HUES6 (cell line): ENCODE data around the gene DIAPH1.
"Not testable (repeated sequence)": the region's sequence is repeated elsewhere in the genome, so short reads cannot be mapped to it uniquely, and the experiment has no call there.

Experiments
- H3K27ac ChIP-seq: 2 replicates; pipeline ENCODE4 v1.7.0; 2013; ENCODE audit warnings: low read depth, mild to moderate bottlenecking, low read length, inconsistent platforms
- H3K27me3 ChIP-seq: 2 replicates; pipeline ENCODE4 v1.6.1; 2013; ENCODE audit warnings: low read length; ENCODE audit not compliant: control insufficient read depth, insufficient read depth
- H3K36me3 ChIP-seq: 2 replicates; pipeline ENCODE4 v1.6.1; 2013; ENCODE audit warnings: low read length; ENCODE audit not compliant: control insufficient read depth, insufficient read depth
- H3K4me1 ChIP-seq: 2 replicates; pipeline ENCODE4 v1.6.1; 2013; ENCODE audit warnings: low read length; ENCODE audit not compliant: control insufficient read depth, insufficient read depth
- H3K4me3 ChIP-seq: 2 replicates; pipeline ENCODE4 v1.5.1; 2013; ENCODE audit warnings: low read depth, low read length
- H3K9ac ChIP-seq: one replicate; pipeline ENCODE4 v1.6.1; 2013; ENCODE audit warnings: mild to moderate bottlenecking, low read length
- H3K9me3 ChIP-seq: 2 replicates; pipeline ENCODE4 v1.6.1; 2013; ENCODE audit warnings: low read depth, low read length; ENCODE audit not compliant: control insufficient read depth, insufficient read depth

DIAPH1 gene

DNA sequence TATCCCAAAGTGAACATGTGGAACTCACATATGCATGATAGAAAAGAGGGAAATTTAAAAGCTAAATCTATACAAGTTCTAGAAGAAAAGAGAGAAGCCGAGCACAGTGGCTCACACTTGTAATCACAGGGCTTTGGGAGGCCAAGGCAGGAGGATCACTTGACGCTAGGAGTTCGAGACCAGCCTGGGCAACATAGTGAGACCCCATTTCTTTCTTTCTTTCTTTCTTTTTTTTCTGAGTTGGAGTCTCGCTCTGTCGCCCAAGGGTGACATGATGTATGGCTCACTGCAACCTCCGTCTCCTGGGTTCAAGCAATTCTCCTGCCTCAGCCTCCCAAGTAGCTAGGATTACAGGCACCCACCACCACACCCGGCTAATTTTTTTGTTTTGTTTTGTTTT is 8.9 kb downstream of the DIAPH1 start:
- not testable (repeated sequence) for H3K9me3 ChIP-seq, H3K4me3 ChIP-seq, H3K27ac ChIP-seq, H3K9ac ChIP-seq, H3K36me3 ChIP-seq, H3K27me3 ChIP-seq
- peaks cover 23% of the 10 kb centered on the region for H3K4me1 ChIP-seq

- Histone ChIP-seq H3K27ac (no peak overlapping the region), H3K36me3 (no peaks in the 10 kb centered on the region), H3K9me3 (no peaks in the 10 kb centered on the region), H3K4me3 (no peak overlapping the region), H3K4me1 (peaks cover 16% of the 10 kb centered on the region), H3K27me3 (no peaks in the 10 kb centered on the region), H3K9ac (no peak overlapping the region)
Observed at GRCh38 chr5:141609044-141609443, 9.8 kb downstream of the DIAPH1 start.

GRCh38 chr5:141608557-141608956 is 10.2 kb downstream of the DIAPH1 start:
- H3K27ac ChIP-seq = no peak overlapping the region
- H3K9ac ChIP-seq = no peak overlapping the region
- no peaks in the 10 kb centered on the region for H3K27me3 ChIP-seq
- no peak overlapping the region for H3K4me3 ChIP-seq
- H3K36me3 ChIP-seq = no peaks in the 10 kb centered on the region
- H3K9me3 ChIP-seq = no peaks in the 10 kb centered on the region
- peaks cover 12% of the 10 kb centered on the region for H3K4me1 ChIP-seq

DNA sequence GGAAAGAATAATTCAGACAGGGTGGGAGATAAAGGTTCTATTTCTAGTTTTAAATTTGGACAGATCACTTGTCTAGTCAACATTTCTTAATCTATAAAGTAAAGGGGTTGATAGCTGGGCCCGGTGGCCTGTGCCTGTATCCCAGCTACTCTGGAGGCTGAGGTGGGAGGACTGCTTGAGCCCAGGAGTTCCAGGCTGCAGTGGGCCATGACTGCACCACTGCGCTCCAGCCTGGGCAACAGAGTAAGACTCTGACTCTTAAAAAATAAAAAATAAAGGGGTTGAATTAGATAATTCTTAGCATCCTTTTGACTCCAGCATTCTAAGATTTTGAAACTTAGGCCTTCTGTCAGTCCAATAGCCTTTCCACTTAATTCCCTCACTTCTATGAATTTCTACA is 10.8 kb downstream of the DIAPH1 start:
- H3K4me3 ChIP-seq = no peak overlapping the region
- H3K4me1 ChIP-seq = peaks cover 7% of the 10 kb centered on the region
- no peaks in the 10 kb centered on the region for H3K27me3 ChIP-seq
- H3K27ac ChIP-seq = no peak overlapping the region
- H3K9me3 ChIP-seq = no peaks in the 10 kb centered on the region
- H3K36me3 ChIP-seq = no peaks in the 10 kb centered on the region
- no peak overlapping the region for H3K9ac ChIP-seq

GRCh38 chr5:141605523-141606277 is 13.1 kb downstream of the DIAPH1 start:
- peaks cover 5% of the 10 kb centered on the region; the same call in 1 of the 2 replicates for H3K4me1 ChIP-seq
- H3K4me3 ChIP-seq = no peak overlapping the region
- no peaks in the 10 kb centered on the region for H3K27me3 ChIP-seq
- H3K9ac ChIP-seq = no peak overlapping the region
- no peaks in the 10 kb centered on the region for H3K9me3 ChIP-seq
- H3K27ac ChIP-seq = no peak overlapping the region
- H3K36me3 ChIP-seq = no peaks in the 10 kb centered on the region

- Histone ChIP-seq H3K27ac (no peak overlapping the region), H3K9ac (no peak overlapping the region), H3K4me3 (no peak overlapping the region), H3K9me3 (no peaks in the 10 kb centered on the region), H3K36me3 (no peaks in the 10 kb centered on the region), H3K4me1 (peaks cover 5% of the 10 kb centered on the region; the same call in 1 of the 2 replicates), H3K27me3 (no peaks in the 10 kb centered on the region)
Observed at GRCh38 chr5:141603923-141604717, 14.7 kb downstream of the DIAPH1 start.

DNA sequence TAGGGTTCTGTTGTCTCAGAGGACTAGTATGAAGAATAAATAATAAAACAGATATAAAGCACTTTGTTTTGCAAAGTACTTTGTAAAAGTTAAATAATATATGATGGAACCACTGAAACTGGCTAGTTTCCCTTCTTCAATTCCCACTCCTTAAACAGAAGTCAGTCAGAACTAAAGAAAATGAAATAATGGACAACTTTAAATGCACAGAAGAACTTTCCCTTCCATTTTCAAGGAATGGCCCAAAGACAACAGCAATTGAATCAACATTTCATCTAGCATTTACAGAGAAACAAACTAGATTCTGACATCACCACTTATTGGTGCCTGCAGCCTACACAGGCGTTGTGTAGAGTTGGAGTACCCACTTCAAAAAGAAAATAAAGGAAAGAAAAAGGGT is 16.2 kb downstream of the DIAPH1 start:
- no peaks in the 10 kb centered on the region for H3K36me3 ChIP-seq
- no peak overlapping the region for H3K9ac ChIP-seq
- H3K4me3 ChIP-seq = no peak overlapping the region
- H3K27ac ChIP-seq = no peak overlapping the region
- H3K27me3 ChIP-seq = no peaks in the 10 kb centered on the region
- H3K9me3 ChIP-seq = no peaks in the 10 kb centered on the region
- H3K4me1 ChIP-seq = peaks cover 5% of the 10 kb centered on the region; the same call in 1 of the 2 replicates

DNA sequence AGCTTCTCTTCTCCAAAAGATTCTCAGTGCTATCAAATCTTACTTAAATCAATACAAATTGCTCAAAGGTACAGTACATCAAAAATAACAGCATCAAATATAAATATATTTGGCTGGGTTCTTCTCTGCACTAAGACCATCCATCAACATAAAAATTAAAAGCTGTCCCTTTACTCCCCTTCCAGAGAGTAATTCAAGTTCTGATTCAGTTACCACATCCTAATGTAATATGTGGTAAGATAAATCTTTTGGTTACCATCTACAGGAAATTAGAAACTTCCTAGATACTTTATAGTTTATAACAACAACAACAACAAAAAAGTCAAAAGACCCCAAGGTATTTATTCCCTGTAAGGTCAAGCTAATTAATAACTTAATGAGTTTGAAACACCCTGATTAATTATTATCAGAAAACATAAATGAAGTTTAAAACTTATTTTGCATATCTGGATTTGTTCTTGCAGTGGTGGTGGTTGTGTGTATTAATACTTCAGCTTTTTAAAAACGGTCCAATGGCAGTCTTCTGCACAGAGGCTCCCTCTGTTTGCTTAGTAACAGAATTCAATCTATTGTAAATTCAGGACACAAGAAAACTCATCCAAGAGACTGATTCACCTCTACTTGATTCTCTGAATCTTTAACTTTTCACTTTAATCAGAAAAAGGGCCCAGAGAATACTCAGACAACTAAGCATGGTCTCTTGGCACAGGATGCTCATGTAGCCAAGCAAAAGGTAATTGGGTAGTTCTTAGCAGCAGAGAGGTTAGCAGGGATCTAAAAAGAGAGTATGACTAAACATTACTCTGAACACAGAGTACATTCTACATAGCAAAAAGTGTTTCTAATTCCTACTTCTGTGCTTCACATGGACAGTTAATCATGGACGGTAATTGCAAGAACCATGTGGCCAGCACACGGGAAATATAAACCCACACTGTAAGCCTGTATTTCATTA is 20.1 kb downstream of the DIAPH1 start:
- Histone ChIP-seq H3K9ac (no peak overlapping the region), H3K36me3 (peaks cover 4% of the 10 kb centered on the region; the same call in 1 of the 2 replicates), H3K27me3 (no peaks in the 10 kb centered on the region), H3K9me3 (no peaks in the 10 kb centered on the region), H3K4me1 (no peaks in the 10 kb centered on the region), H3K27ac (no peak overlapping the region), H3K4me3 (no peak overlapping the region)

DNA sequence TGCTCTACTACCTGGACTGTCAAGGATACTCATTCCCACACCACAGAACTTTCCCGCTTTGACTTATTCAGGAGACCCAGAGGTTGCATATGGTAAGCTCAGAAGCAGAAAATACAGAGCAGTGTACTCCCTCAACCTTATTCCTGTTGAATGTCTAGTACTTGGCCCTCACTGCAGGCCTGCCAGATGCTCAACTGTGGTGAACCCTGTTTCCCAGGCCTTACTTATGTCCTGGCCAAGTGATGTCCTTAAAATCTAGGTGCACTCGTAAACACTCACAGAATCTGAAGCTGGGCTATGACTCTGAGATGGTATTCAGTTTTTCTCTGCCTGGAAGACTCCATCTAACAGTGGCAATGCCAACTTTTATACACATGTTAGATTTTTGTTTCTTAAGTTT is 21.0 kb downstream of the DIAPH1 start:
- no peaks in the 10 kb centered on the region for H3K27me3 ChIP-seq
- no peaks in the 10 kb centered on the region for H3K9me3 ChIP-seq
- H3K4me1 ChIP-seq = no peaks in the 10 kb centered on the region
- peaks cover 4% of the 10 kb centered on the region; the same call in 1 of the 2 replicates for H3K36me3 ChIP-seq
- no peak overlapping the region for H3K4me3 ChIP-seq
- H3K27ac ChIP-seq = no peak overlapping the region
- no peak overlapping the region for H3K9ac ChIP-seq

DNA sequence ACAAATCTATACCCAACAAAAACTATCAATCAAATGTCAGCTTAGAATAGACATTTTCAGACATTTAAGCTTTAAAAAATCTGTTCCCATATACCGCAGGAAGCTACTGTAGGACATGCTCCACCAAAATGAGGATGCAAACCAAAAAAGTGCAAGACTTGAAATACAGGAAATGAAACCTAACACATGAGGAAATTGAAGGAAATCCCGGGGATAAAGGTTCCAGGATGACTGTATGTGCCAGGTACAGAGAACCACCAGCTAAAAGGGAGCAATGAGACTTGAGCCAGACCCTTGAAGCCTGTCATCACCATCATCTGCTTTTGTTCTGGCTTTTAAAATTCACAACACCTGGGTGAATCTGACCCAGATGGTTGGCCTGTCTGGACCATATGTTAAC is 21.4 kb downstream of the DIAPH1 start:
- Histone ChIP-seq H3K4me1 (no peaks in the 10 kb centered on the region), H3K27ac (no peak overlapping the region), H3K36me3 (peaks cover 4% of the 10 kb centered on the region; the same call in 1 of the 2 replicates), H3K9me3 (no peaks in the 10 kb centered on the region), H3K9ac (no peak overlapping the region), H3K4me3 (no peak overlapping the region), H3K27me3 (no peaks in the 10 kb centered on the region)
